SK-N-SH (cell line): Measurements from ENCODE around the gene SCN3A. TPM values are rescaled to one million over a fixed set of nuclear protein-coding genes. Genes with fewer than 3 reads are reported as not detected.

ENCODE experiments used
- CTCF ChIA-PET: fragments of 300-600, 350-600 bp; formaldehyde crosslinking; extraction: SDS; loops from one replicate; lab custom pipeline; 2021; lab: Yijun Ruan, JAX
- POLR2A ChIA-PET: fragments of 350-600 bp; sonication (Branson Sonifier 250); formaldehyde crosslinking; extraction: SDS; loops from one replicate; lab custom pipeline; 2020; ENCODE audit warnings: antibody characterized with exemption, inconsistent platforms; lab: Yijun Ruan, JAX
- DNase-seq: peaks from one replicate; pipeline ENCODE4 v3.0.0; 2012
- H2AFZ ChIP-seq: fragments of 200-600 bp; sonication (generic); 2 replicates; pipeline ENCODE4 v1.8.1; 2016; ENCODE audit warnings: antibody characterized with exemption, mild to moderate bottlenecking, low read depth
- H3F3A ChIP-seq: fragments of 200-600 bp; sonication (generic); replicated peaks from 2 replicates; pipeline ENCODE3; 2016; ENCODE audit warnings: antibody characterized with exemption, mild to moderate bottlenecking; ENCODE audit not compliant: insufficient read depth
- H3K27ac ChIP-seq, 2 experiments: fragments of 200-500 bp in 1 of 2; fragments of 200-600 bp in 1 of 2; sonication (Bioruptor generic) in 1 of 2; sonication (generic), shearing (Covaris generic) in 1 of 2; 2 replicates each; pipeline versions ENCODE4 v1.5.1 to v1.6.1; 2014 to 2016; ENCODE audit warnings: low read depth in 2 of 2, inconsistent platforms in 1 of 2, low read length in 1 of 2, mild to moderate bottlenecking in 1 of 2, mixed read lengths in 1 of 2
- H3K27me3 ChIP-seq: fragments of 200-600 bp; sonication (generic), shearing (Covaris generic); 2 replicates; pipeline ENCODE4 v1.6.1; 2016; ENCODE audit warnings: mixed run types; ENCODE audit not compliant: insufficient read depth
- H3K36me3 ChIP-seq, 2 experiments: fragments of 200-500 bp in 1 of 2; fragments of 200-600 bp in 1 of 2; sonication (Bioruptor generic) in 1 of 2; sonication (generic) in 1 of 2; replicated peaks in 1 of 2; 2 replicates each; pipeline versions ENCODE3 to v1.5.1; 2014 to 2016; ENCODE audit warnings: low read length in 1 of 2, mild to moderate bottlenecking in 1 of 2; ENCODE audit not compliant: insufficient read depth in 2 of 2, control insufficient read depth in 1 of 2
- H3K4me1 ChIP-seq, 2 experiments: fragments of 200-500 bp in 1 of 2; fragments of 200-600 bp in 1 of 2; sonication (Bioruptor generic) in 1 of 2; sonication (generic), shearing (Covaris generic) in 1 of 2; 2 replicates each; pipeline versions ENCODE4 v1.5.1 to v1.6.1; 2014 to 2016; ENCODE audit warnings: low read depth in 1 of 2, low read length in 1 of 2, mixed run types in 1 of 2; ENCODE audit not compliant: insufficient read depth in 2 of 2, control insufficient read depth in 1 of 2
- H3K4me2 ChIP-seq: fragments of 200-600 bp; sonication (generic), shearing (Covaris generic); 2 replicates; pipeline ENCODE4 v1.6.1; 2017; ENCODE audit warnings: mixed run types
- H3K4me3 ChIP-seq, 2 experiments: fragments of 200-500 bp in 1 of 2; fragments of 200-600 bp in 1 of 2; sonication (Bioruptor generic) in 1 of 2; sonication (generic), shearing (Covaris generic) in 1 of 2; 2 replicates each; pipeline versions ENCODE4 v1.5.1 to v1.8.1; 2014 to 2016; ENCODE audit warnings: low read depth in 2 of 2, inconsistent platforms in 1 of 2, low read length in 1 of 2, mild to moderate bottlenecking in 1 of 2, mixed read lengths in 1 of 2, moderate library complexity in 1 of 2
- H3K79me2 ChIP-seq: fragments of 200-600 bp; sonication (generic); 2 replicates; pipeline ENCODE4 v1.8.1; 2017; ENCODE audit warnings: mild to moderate bottlenecking; ENCODE audit not compliant: insufficient read depth
- H3K9ac ChIP-seq: fragments of 200-600 bp; sonication (generic); 2 replicates; pipeline ENCODE4 v1.6.1; 2017; ENCODE audit warnings: mixed run types
- H3K9me2 ChIP-seq: fragments of 200-600 bp; sonication (generic); 2 replicates; pipeline ENCODE4 v1.6.1; 2017; ENCODE audit warnings: mixed run types
- H3K9me3 ChIP-seq: fragments of 200-600 bp; sonication (generic); 2 replicates; pipeline ENCODE4 v1.6.1; 2017; ENCODE audit warnings: mixed run types, mild to moderate bottlenecking, moderate library complexity
- H4K20me1 ChIP-seq: fragments of 200-600 bp; sonication (generic); 2 replicates; pipeline ENCODE4 v1.6.1; 2017; ENCODE audit warnings: mild to moderate bottlenecking, mixed run types; ENCODE audit not compliant: insufficient read depth
- EP300 ChIP-seq, 2 experiments: IDR thresholded peaks; 2 replicates each; pipeline versions ENCODE4 v1.4.0 to v1.6.1; 2012; ENCODE audit warnings: borderline replicate concordance in 1 of 2, low read depth in 1 of 2, low read length in 1 of 2
- GABPA ChIP-seq: IDR thresholded peaks from 2 replicates; pipeline ENCODE4 v1.4.0; 2012; ENCODE audit warnings: low read depth, mild to moderate bottlenecking
- GATA2 ChIP-seq: sonication (generic); formaldehyde crosslinking; IDR thresholded peaks from 2 replicates; pipeline ENCODE4 v1.5.0; 2020; ENCODE audit warnings: mild to moderate bottlenecking, missing genetic modification reagents
- JUND ChIP-seq: IDR thresholded peaks from 2 replicates; pipeline ENCODE4 v1.4.0; 2012
- MAX ChIP-seq: IDR thresholded peaks from 2 replicates; pipeline ENCODE4 v1.4.0; 2012; ENCODE audit warnings: low read depth
- MEF2A ChIP-seq: IDR thresholded peaks from 2 replicates; pipeline ENCODE4 v1.4.0; 2012; ENCODE audit warnings: low read depth, borderline replicate concordance
- NRF1 ChIP-seq: IDR thresholded peaks from 2 replicates; pipeline ENCODE4 v1.6.1; 2012; ENCODE audit warnings: low read depth, mild to moderate bottlenecking, low read length
- PBX3 ChIP-seq: IDR thresholded peaks from 2 replicates; pipeline ENCODE4; 2012
- RCOR1 ChIP-seq: fragments of 150-350 bp; IDR thresholded peaks from 2 replicates; pipeline ENCODE4 v1.6.1; 2017; ENCODE audit warnings: antibody characterized with exemption, low read length
- REST ChIP-seq: IDR thresholded peaks from 2 replicates; pipeline ENCODE4 v1.6.1; 2012; ENCODE audit warnings: mild to moderate bottlenecking, low read depth, low read length, moderate library complexity
- RXRA ChIP-seq: IDR thresholded peaks from 2 replicates; pipeline ENCODE4 v1.4.0; 2012; ENCODE audit warnings: low read depth, mild to moderate bottlenecking, borderline replicate concordance
- TCF12 ChIP-seq: IDR thresholded peaks from 2 replicates; pipeline ENCODE4 v1.4.0; 2012
- TEAD4 ChIP-seq: IDR thresholded peaks from 2 replicates; pipeline ENCODE4 v1.4.0; 2012; ENCODE audit warnings: mild to moderate bottlenecking, borderline replicate concordance; ENCODE audit not compliant: insufficient read depth
- ZBTB33 ChIP-seq: IDR thresholded peaks from 2 replicates; pipeline ENCODE4 v1.4.0; 2012; ENCODE audit warnings: low read depth, borderline replicate concordance
- WGBS: methylation state at CpG from one replicate; pipeline ENCODE4 v1.1.6; 2017; ENCODE audit warnings: low lambda C conversion rate; 5-methylcytosine and 5-hydroxymethylcytosine counted together
- polyA plus RNA-seq, 3 experiments: library from polyadenylated mRNA; depleted of rRNA; stranded (reverse); fragments of >200 nt; gene quantifications; 2 replicates each; pipeline ENCODE4 v1.2.3, GENCODE V29; 2012

The SCN3A gene
- polyA plus RNA-seq, 1 of the 3 experiments (the other 2 are of a cell fraction): 0.33 TPM

GRCh38 chr2:165253178-165253577 lies 49.3 kb upstream of the SCN3A start:
- Histone ChIP-seq H3K9me3 (no peaks in the 10 kb centered on the region), H3K9ac (no peak overlapping the region), H3K36me3 (no peaks in the 10 kb centered on the region), H3K79me2 (no peaks in the 10 kb centered on the region)
- DNase-seq: no peak
- peak; percentile 46 for TF ChIP-seq JUND
- TF ChIP-seq GABPA: no peak
- 0 out of 2 replicates have a peak, but pooled peaks have one; percentile 25 for TF ChIP-seq TCF12
- no peak for TF ChIP-seq RCOR1
- peak; percentile 64 for TF ChIP-seq PBX3
- TF ChIP-seq, all 33 proteins: peak for 3
- no peaks in the 10 kb centered on the region for H4K20me1 ChIP-seq
- POLR2A ChIA-PET: no interaction called here
- CTCF ChIA-PET: no interaction called here
- no peak overlapping the region for H2AFZ ChIP-seq
- no peaks in the 10 kb centered on the region for H3K27me3 ChIP-seq
- H3K27ac ChIP-seq: no peak overlapping the region
- H3K4me2 ChIP-seq: no peak overlapping the region
- peaks cover 0 to 2% of the 10 kb centered on the region in 2 experiments; a peak in 2 of 4 replicates for H3K4me1 ChIP-seq
- no peaks in the 10 kb centered on the region for H3K9me2 ChIP-seq
- H3F3A ChIP-seq: no peaks in the 10 kb centered on the region
- H3K4me3 ChIP-seq: no peak overlapping the region

- TF ChIP-seq MEF2A: no peak
- TF ChIP-seq RXRA: no peak
- TF ChIP-seq JUND: no peak
- TF ChIP-seq TEAD4: no peak
- TF ChIP-seq NRF1: no peak
- TF ChIP-seq MAX: no peak
- TF ChIP-seq TCF12: no peak
- TF ChIP-seq REST: no peak
- TF ChIP-seq GATA2: no peak
- TF ChIP-seq EP300 (IDR thresholded peaks at IDR 0.05; ENCODE audit: borderline replicate concordance in 1 of 2, low read depth in 1 of 2, low read length in 1 of 2): no peak
- TF ChIP-seq ZBTB33: no peak
- TF ChIP-seq, all 33 proteins: peak for 0
- 67% methylated on average over 4 of the region's 4 CpGs for WGBS
- H3K4me1 ChIP-seq: peaks cover 0 to 2% of the 10 kb centered on the region in 2 experiments; a peak in 2 of 4 replicates
- no peak overlapping the region for H3K9ac ChIP-seq
- no peaks in the 10 kb centered on the region for H3K9me2 ChIP-seq
- H3K9me3 ChIP-seq: no peaks in the 10 kb centered on the region
- H3K36me3 ChIP-seq: no peaks in the 10 kb centered on the region
- no peaks in the 10 kb centered on the region for H3K79me2 ChIP-seq
- no peaks in the 10 kb centered on the region for H3K27me3 ChIP-seq
- H3K4me3 ChIP-seq: no peak overlapping the region
- ChIA-PET POLR2A (no interaction called here), CTCF (no interaction called here)
- H3K4me2 ChIP-seq: no peak overlapping the region
- no peak overlapping the region for H3K27ac ChIP-seq
- H2AFZ ChIP-seq: no peak overlapping the region
- no peak for DNase-seq
- no peaks in the 10 kb centered on the region for H4K20me1 ChIP-seq
- no peaks in the 10 kb centered on the region for H3F3A ChIP-seq
Observed at GRCh38 chr2:165251366-165251765, 47.5 kb upstream of the SCN3A start.
